HL-60 (cell line): ENCODE data around the gene NAALADL2. TPM values are rescaled to one million over a fixed set of nuclear protein-coding genes. Genes with fewer than 3 reads are reported as not detected.

Experiments used
- DNase-seq, 2 experiments: peaks; one replicate each; pipeline ENCODE4 v3.0.0-alpha.2; 2010 to 2020; ENCODE audit warnings: low read depth in 1 of 2, low spot score in 1 of 2
- H3K27ac ChIP-seq: fragments of 250-450 bp; sonication (Bioruptor Pico); replicated peaks from 2 replicates; pipeline ENCODE4 v1.5.1; 2020; ENCODE audit warnings: mild to moderate bottlenecking, moderate library complexity
- H3K27me3 ChIP-seq: fragments of 250-450 bp; sonication (Bioruptor Pico); 2 replicates; pipeline ENCODE4 v1.5.1; 2021; ENCODE audit warnings: mild to moderate bottlenecking, moderate library complexity; ENCODE audit not compliant: insufficient read depth, poor library complexity, severe bottlenecking
- H3K4me3 ChIP-seq: replicated peaks from 2 replicates; pipeline ENCODE4 v1.5.1; 2011; ENCODE audit warnings: mild to moderate bottlenecking, control low read depth, low read length; ENCODE audit not compliant: insufficient read depth
- CTCF ChIP-seq: IDR thresholded peaks from one replicate; pipeline ENCODE4 v1.5.1; 2011; ENCODE audit warnings: low read length, control low read depth, inconsistent platforms; ENCODE audit not compliant: insufficient read depth
- GABPA ChIP-seq: IDR thresholded peaks from 2 replicates; pipeline ENCODE4 v1.6.1; 2012; ENCODE audit warnings: low read depth
- POLR2AphosphoS5 ChIP-seq: IDR thresholded peaks from 2 replicates; pipeline ENCODE4 v1.6.1; 2012; ENCODE audit warnings: low read depth
- REST ChIP-seq: IDR thresholded peaks from 2 replicates; pipeline ENCODE4 v1.6.1; 2012; ENCODE audit warnings: low read depth; ENCODE audit not compliant: insufficient replicate concordance
- SPI1 ChIP-seq: IDR thresholded peaks from 2 replicates; pipeline ENCODE4 v1.6.1; 2012; ENCODE audit warnings: low read depth, mild to moderate bottlenecking, borderline replicate concordance
- microRNA-seq: library from miRNA; unstranded; fragments of <30 nt; microRNA quantifications from one replicate; pipeline ENCODE4, GENCODE V29; 2018

NAALADL2 gene

GRCh38 chr3:175857666-175858270, 998.6 kb downstream of the NAALADL2 start:
- H3K27me3 ChIP-seq: no peaks in the 10 kb centered on the region
- TF ChIP-seq REST (no peak), CTCF (no peak), SPI1 (no peak), GABPA (no peak), POLR2AphosphoS5 (no peak)
- H3K4me3 ChIP-seq: no peak overlapping the region
- H3K27ac ChIP-seq: no peak overlapping the region
- DNase-seq: no peak

Small RNA genes lying within 50 kb of the gene (microRNA-seq; reads per million reads assigned to microRNA genes)
- not detected for gene MIR4789
